ENCODE measurements around the gene PPM1H. TPM values are rescaled to one million over a fixed set of nuclear protein-coding genes. Genes with fewer than 3 reads are reported as not detected.
A peak's percentile ranks its signal among the peaks of the same experiment; 100 is the strongest.

PPM1H gene
- total RNA-seq, 4 donors from 2014 or later = 1.7 to 7.4 (median 3.4) TPM

DNA sequence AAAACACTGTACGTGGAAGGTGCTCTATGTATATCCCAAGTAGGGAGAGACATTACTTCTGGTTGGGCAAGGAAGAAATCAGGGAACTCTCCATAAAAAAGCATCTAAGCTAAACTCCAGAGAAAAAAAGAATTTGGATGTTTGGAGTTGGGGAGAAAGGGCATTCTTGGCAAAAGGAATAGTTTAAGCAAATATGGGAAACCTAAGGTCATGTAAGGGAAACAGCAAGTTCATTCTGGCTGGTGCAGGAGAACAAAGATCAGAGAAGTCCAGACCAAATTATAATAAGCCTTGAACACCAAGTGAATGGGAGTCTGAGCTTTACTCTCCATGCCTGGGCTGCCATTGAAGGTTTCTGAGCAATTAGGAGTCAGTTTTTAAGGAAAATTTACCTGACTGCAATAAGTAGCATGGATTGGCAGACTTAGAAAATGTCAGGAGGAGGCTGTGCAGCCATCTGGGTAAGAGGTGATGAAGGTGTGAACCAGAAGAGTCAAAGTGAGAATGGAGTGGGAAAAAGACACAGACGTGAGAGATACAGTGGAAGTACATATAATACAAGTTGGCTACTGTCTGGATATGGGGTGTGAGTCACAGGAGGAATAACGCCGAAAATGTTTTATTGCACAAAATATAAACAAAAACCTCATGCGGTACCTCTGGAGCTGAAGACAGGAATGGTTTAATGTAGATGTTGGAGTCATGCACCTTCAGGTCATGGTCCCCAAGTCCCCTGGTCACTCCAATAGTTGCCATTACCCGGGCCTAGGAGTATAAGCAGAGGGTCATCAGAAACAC lies 245.7 kb downstream of the PPM1H start:
- Histone ChIP-seq H3K4me3 (no peak overlapping the region), H3K4me1 (no peaks in the 10 kb centered on the region), H3K36me3 (no peaks in the 10 kb centered on the region), H3K9me3 (no peaks in the 10 kb centered on the region), H3K27me3 (no peaks in the 10 kb centered on the region), H3K27ac (no peak overlapping the region)
- DNase-seq = no peak
- TF ChIP-seq POLR2A (IDR thresholded peaks at IDR 0.05) (no peak), CTCF (IDR thresholded peaks at IDR 0.05) (no peak)

- Histone ChIP-seq H3K36me3 (no peaks in the 10 kb centered on the region), H3K27me3 (no peaks in the 10 kb centered on the region), H3K4me3 (no peak overlapping the region), H3K9me3 (no peaks in the 10 kb centered on the region), H3K4me1 (no peaks in the 10 kb centered on the region), H3K27ac (no peak overlapping the region)
- TF ChIP-seq POLR2A (IDR thresholded peaks at IDR 0.05) = no peak
- TF ChIP-seq CTCF (IDR thresholded peaks at IDR 0.05) = no peak
- DNase-seq = no peak
Observed at GRCh38 chr12:62686938-62687337, 248.0 kb downstream of the PPM1H start.

DNA sequence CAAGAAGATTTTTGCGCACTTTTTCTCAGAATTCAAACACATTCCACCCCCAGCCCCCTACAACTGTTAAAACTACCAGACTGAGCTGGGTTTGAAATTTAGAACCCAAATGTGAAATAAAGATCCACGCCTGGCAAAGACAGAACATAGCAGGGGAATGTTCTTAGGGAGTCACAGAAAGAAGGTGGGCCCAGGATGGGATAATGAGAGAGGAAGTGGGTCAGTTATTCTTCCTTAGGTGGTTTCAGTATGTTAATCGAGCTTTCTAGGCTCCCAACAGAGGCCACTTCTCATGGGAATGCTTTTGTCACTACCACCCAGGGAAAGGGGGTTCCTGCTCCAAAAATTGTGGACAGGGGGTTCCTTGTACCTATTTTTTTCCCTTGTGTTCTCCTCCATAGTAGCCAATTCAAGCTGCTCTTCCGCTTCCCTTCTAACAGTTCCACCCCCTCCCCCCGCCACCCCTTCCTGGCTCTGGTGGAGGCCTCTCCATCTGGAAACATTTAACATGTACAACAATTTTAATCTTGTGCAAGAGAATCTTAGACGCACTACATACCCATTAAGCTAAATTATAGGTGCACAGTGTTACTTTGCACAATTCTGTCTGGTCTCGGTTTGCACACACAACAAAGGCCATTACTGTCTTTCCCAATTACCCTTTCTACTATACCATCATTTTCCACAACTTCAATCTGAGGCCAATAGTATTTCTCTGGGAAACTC lies 250.2 kb downstream of the PPM1H start:
- no peak overlapping the region for H3K4me3 ChIP-seq
- TF ChIP-seq CTCF (IDR thresholded peaks at IDR 0.05) (no peak), POLR2A (IDR thresholded peaks at IDR 0.05) (no peak)
- no peaks in the 10 kb centered on the region for H3K4me1 ChIP-seq
- peak in 1 of 3 donors; percentile 57 for DNase-seq
- peak overlapping the region in 2 of 4 donors; percentile 49 to 62 for H3K27ac ChIP-seq
- H3K27me3 ChIP-seq = no peaks in the 10 kb centered on the region
- H3K36me3 ChIP-seq = no peaks in the 10 kb centered on the region
- H3K9me3 ChIP-seq = no peaks in the 10 kb centered on the region

DNA sequence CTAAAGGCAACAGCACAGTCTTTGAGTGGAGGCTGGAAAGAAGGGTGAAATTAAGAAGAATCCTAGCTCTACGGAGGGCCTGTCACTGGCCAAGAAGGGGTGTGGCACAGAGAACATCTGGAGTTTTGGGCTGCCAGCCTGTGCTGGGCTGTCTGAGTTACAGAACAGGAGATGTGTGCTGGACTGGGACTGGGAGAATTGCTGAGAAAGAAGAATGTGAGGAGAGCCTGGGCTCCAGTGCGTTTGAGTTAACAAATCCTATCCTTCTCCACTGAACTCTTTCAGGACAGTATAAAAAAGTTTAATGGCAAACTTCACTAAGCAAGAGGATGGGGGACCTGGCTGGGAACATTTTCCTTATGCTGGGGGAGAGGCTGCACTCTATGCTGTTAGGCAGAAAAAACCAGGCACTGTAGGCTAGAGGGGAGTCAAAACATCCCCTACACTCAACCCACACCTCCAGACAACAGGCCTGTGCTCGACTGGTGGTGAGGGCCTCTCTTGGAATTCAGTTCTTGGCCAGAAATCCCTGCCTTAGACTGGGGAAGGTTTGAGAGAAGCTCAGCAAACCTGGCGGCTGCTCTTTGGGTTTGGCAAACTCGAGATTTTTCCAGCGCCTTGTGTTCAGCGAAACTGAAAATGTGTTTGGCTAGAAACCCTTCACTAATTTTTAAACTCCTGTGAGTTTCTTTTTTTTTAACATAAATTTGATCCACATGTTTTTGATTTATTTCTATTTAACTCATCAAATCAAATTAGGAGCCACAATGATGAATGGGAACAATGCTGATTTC lies 251.0 kb downstream of the PPM1H start:
- Histone ChIP-seq H3K27ac (peak overlapping the region in 3 of 4 donors; percentile 49 to 62 (median 53)), H3K9me3 (no peaks in the 10 kb centered on the region), H3K27me3 (no peaks in the 10 kb centered on the region), H3K4me1 (no peaks in the 10 kb centered on the region), H3K4me3 (no peak overlapping the region), H3K36me3 (no peaks in the 10 kb centered on the region)
- no peak for TF ChIP-seq POLR2A (IDR thresholded peaks at IDR 0.05)
- no peak for TF ChIP-seq CTCF (IDR thresholded peaks at IDR 0.05)
- DNase-seq = peak in 1 of 3 donors; percentile 49

DNA sequence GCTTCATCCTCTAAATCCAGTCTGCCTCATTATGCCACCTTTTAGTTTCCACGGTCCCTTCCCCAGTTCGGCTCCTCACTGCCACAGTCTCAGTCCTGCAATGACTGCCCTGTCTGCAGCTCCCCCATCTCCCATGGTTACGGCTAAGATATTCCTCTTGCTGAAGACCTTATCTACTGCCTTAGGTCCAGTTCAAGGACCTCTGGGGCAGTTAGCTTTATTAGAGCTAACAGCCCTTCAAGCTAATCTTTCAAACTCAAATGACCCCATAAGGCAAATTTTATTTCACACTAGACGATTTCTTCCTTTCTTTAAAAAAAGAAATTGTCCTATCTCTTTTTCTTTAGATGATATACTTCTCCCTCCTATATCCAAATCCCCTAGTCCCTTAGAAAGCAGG lies 253.6 kb downstream of the PPM1H start:
- TF ChIP-seq CTCF (IDR thresholded peaks at IDR 0.05) (no peak), POLR2A (IDR thresholded peaks at IDR 0.05) (no peak)
- H3K27me3 ChIP-seq = no peaks in the 10 kb centered on the region
- H3K27ac ChIP-seq = no peak overlapping the region
- DNase-seq = no peak
- H3K4me3 ChIP-seq = no peak overlapping the region
- no peaks in the 10 kb centered on the region for H3K36me3 ChIP-seq
- H3K9me3 ChIP-seq = peaks cover 0 to 5% (median under 1%) of the 10 kb centered on the region in 4 donors
- H3K4me1 ChIP-seq = no peaks in the 10 kb centered on the region
